Fibroblast of the aortic adventitia (primary cell): ENCODE results near the gene RXRB. TPM values are rescaled to one million over a fixed set of nuclear protein-coding genes. Genes with fewer than 3 reads are reported as not detected.
A peak's percentile ranks its signal among the peaks of the same experiment; 100 is the strongest.
"Not testable (repeated sequence)": the region's sequence is repeated elsewhere in the genome, so short reads cannot be mapped to it uniquely, and the experiment has no call there.

Experiments used
- DNase-seq: peaks from one replicate; pipeline ENCODE4 v3.0.0-alpha.2; 2010; ENCODE audit warnings: low read depth
- H3K4me3 ChIP-seq: 2 replicates; pipeline ENCODE4 v1.5.1; 2011; ENCODE audit warnings: low read depth, mild to moderate bottlenecking, control low read depth, low read length, moderate library complexity
- CTCF ChIP-seq: IDR thresholded peaks from 2 replicates; pipeline ENCODE4 v1.5.1; 2011; ENCODE audit warnings: mild to moderate bottlenecking, low read length, control low read depth, inconsistent platforms; ENCODE audit not compliant: insufficient read depth
- small RNA-seq: library from RNA; depleted of rRNA; stranded (forward); fragments of <200 nt; gene quantifications from one replicate; pipeline ENCODE3, GENCODE V24; 2012
- total RNA-seq: library from RNA; depleted of rRNA; stranded (reverse); fragments of >200 nt; gene quantifications from 2 replicates; pipeline ENCODE4 v1.2.3, GENCODE V29; 2012; ENCODE audit warnings: low replicate concordance

RXRB gene
- total RNA-seq, 1 donor: 22.6 TPM

DNA sequence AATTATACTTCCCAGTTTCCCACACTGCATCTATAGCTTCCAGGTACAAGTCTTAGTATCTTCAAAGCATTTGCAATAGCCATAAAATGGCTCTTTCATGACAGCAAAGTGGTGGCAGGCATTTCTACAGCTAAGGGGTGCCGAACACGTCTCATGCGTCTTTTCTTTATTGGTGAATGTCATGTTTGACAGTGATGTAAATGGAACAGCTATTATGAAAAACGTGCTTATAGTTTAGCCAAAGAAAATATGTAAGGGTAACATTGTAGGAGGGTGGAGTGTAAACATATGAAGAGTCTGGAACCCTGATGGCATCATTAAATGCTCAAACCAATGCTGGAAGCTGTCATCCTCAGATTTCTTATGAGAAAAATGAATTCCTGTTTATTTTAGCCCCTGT, 46.1 kb downstream of the RXRB start:
- no peak overlapping the region for H3K4me3 ChIP-seq
- no peak for TF ChIP-seq CTCF
- no peak for DNase-seq

- no peak for TF ChIP-seq CTCF
- DNase-seq: no peak
- H3K4me3 ChIP-seq: no peak overlapping the region
Measured at GRCh38 chr6:33151050-33151449, 49.4 kb downstream of the RXRB start.

GRCh38 chr6:33150560-33150959, 49.9 kb downstream of the RXRB start:
- not testable (repeated sequence) for DNase-seq, H3K4me3 ChIP-seq

GRCh38 chr6:33147807-33148666, 52.4 kb downstream of the RXRB start:
- no peak overlapping the region for H3K4me3 ChIP-seq
- DNase-seq: peak; percentile 81
- TF ChIP-seq CTCF: peak; percentile 80

DNA sequence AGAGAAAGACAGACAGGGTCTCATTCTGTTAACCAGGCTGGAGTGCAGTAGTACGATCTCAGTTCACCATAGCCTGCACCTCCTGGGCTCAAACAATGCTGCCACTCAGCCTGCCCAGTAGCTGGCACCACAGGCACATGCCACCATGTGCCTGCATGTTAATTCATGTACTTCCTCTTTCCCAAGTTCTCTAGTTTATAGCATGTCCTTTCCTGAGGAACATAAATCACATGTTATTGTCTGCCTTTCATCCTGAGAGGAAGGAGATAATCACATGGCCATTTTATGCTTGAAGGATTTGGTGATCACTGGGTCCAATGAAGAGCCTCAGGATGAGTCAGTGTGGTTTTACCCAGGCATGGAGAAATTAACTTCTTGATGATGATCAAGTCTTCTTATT, 56.1 kb downstream of the RXRB start:
- no peak overlapping the region for H3K4me3 ChIP-seq
- DNase-seq: no peak
- TF ChIP-seq CTCF: no peak

Small RNAs within 50 kb of the gene (small RNA-seq; reads per million reads assigned to genes)
- gene MIR219A1: 0.25 reads per million
- not detected for gene RNY4P10

Other genes with a start within 250 kb of the RXRB start
- gene HLA-DMA, start 247.6 kb downstream of the RXRB start, total RNA-seq: 1.6 and 2.1 TPM in 2 replicates
- 145 and 157 TPM in 2 replicates for gene BRD2, start 232.1 kb downstream of the RXRB start, total RNA-seq
- not detected in 2 replicates for gene HLA-DOA, start 191.1 kb downstream of the RXRB start, total RNA-seq
- gene HLA-DPA1, start 127.0 kb downstream of the RXRB start, total RNA-seq: 0.18 and 1.8 TPM in 2 replicates
- 0.27 and 3.8 TPM in 2 replicates for gene HLA-DPB1, start 124.7 kb downstream of the RXRB start, total RNA-seq
- 0.09 and 0.74 TPM in 2 replicates for gene COL11A2, start 8.2 kb downstream of the RXRB start, total RNA-seq
- gene SLC39A7, start 202 bp upstream of the RXRB start, total RNA-seq: 71.3 and 121 TPM in 2 replicates
- gene HSD17B8, start 4.0 kb upstream of the RXRB start, total RNA-seq: 2.6 and 4.2 TPM in 2 replicates
- gene RING1, start 7.8 kb upstream of the RXRB start, total RNA-seq: 28.9 and 46.9 TPM in 2 replicates
- 21.6 and 40.5 TPM in 2 replicates for gene VPS52, start 71.2 kb upstream of the RXRB start, total RNA-seq
- gene RPS18, start 71.4 kb upstream of the RXRB start, total RNA-seq: 1,533 and 4,237 TPM in 2 replicates
- 3.3 and 8.7 TPM in 2 replicates for gene B3GALT4, start 76.5 kb upstream of the RXRB start, total RNA-seq
- gene WDR46, start 88.6 kb upstream of the RXRB start, total RNA-seq: 37.5 and 85.0 TPM in 2 replicates
- 8.9 and 21.7 TPM in 2 replicates for gene PFDN6, start 88.9 kb upstream of the RXRB start, total RNA-seq
- gene RGL2, start 98.3 kb upstream of the RXRB start, total RNA-seq: 25.8 and 27.9 TPM in 2 replicates
- 50.2 and 86.2 TPM in 2 replicates for gene TAPBP, start 113.4 kb upstream of the RXRB start, total RNA-seq
- 9.0 and 12.8 TPM in 2 replicates for gene ZBTB22, start 117.1 kb upstream of the RXRB start, total RNA-seq
- gene DAXX, start 122.3 kb upstream of the RXRB start, total RNA-seq: 42.2 and 149 TPM in 2 replicates
- 49.3 TPM in 1 of 2 replicates, not detected in the other for gene KIFC1, start 191.2 kb upstream of the RXRB start, total RNA-seq
- 18.9 and 20.9 TPM in 2 replicates for gene PHF1, start 210.3 kb upstream of the RXRB start, total RNA-seq
- 106 and 522 TPM in 2 replicates for gene CUTA, start 217.4 kb upstream of the RXRB start, total RNA-seq
- 3.3 and 7.6 TPM in 2 replicates for gene SYNGAP1, start 219.4 kb upstream of the RXRB start, total RNA-seq